ENCODE data around the gene KLF13.
A peak's percentile ranks its signal among the peaks of the same experiment; 100 is the strongest.

The KLF13 gene

DNA sequence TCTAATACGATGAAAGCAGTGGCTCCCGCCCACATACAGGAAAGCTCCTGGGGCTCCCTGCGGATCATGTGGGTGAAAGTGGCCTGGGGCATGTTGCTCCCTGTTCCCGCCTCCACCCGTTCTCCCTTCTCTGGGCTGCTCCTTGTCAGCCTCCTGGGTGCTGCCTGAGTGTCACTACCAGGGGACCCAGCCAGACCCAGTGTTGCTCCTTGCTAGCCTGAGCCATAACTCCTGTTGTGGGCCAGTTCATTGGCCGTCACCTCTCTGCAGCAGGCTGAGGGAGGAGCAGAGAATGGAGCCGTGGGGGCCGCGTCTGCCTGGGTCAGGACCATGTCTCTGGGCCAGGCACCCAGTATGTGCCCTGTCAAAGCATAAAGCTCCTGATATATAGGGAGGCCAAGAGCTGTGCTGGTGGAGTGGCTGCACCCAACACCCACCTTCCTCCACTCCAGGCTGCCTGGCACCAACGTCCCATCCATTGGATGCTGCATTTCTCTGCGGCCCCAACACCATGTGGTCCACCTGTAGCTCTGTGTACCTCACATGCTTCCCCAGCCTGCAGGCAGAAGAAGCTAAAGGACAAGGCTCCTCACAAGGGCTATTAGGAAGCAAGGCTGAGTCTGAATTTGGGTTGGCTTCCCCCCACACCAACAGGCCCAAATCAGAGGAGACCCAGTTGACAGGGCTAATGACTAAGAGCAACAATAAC is 40.5 kb downstream of the KLF13 start:
- no peak for DNase-seq

DNA sequence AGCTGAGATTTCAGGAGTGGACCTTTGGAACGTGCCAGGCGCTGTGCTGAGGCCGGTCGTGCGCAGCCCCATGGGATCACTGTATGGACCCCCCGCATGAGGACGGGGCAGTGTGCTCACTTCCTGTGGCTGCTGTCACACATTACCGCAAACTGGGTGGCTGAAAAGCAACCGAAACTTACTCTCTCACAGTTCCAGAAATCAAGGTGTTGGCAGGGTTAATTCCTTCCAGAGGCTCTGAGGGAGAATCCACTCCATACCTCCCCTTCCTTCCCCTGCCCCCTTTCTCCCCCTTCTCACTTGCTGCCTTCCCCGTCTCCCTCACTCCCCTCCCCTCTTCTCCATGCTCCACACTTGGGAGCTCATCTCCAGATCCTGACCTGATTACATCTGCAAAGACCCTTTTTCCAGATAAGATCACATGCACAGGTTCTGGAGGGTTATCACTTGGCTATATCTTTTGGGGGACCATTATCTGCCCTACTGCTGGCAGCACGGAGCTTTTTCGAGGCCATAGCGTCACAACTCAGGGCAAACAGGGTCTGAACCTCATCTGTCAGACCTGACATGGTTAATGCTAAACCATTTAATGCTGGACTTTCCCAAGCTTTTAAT is 41.2 kb downstream of the KLF13 start:
- no peak for DNase-seq

DNA sequence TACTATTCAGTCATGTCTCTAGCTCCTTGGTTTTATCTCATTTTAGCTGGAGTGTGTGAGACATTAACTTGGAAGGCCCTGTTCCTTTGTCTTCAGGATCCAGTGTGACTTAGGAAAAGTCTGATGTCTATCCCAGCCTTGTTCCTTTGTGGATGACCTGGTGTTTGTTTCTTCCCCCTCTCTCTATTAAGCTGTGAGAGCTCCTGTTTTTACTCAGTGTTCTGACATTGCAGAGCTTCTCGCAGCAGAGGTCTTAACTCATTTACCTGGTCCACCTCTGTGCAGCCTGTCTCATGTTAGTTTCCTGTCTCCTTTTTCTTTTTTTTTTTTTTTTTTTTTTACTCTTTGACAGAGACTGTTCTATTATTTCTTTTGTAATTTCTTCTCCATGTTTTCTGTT is 43.1 kb downstream of the KLF13 start:
- DNase-seq, result no peak

DNA sequence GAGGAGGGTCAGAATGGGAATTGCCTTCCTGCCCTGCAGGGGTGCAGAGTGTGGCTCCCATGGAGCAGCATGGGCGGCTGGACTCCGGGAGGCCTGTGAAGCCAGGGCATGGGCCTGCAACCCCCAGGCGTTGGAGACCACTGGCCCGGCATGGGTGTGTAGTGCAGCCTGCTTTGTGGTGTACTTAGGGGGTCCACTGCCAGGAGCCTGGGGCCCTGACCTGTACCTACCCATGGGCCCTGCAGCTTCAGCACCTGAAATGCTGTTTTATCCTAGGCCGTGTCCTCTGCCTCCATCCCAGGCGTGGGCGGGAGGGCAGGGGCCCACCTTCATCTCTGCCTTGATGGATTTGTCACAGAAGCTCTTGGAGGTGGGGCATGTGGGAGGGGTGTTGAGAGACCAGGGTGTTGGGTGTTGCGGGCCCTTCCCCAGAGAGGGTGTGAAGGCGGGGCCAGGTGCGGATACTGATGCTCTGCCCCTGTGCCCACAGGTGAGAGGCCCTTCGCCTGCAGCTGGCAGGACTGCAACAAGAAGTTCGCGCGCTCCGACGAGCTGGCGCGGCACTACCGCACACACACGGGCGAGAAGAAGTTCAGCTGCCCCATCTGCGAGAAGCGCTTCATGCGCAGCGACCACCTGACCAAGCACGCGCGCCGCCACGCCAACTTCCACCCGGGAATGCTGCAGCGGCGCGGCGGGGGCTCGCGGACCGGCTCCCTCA is 45.0 kb downstream of the KLF13 start:
- DNase-seq, result no peak

DNA sequence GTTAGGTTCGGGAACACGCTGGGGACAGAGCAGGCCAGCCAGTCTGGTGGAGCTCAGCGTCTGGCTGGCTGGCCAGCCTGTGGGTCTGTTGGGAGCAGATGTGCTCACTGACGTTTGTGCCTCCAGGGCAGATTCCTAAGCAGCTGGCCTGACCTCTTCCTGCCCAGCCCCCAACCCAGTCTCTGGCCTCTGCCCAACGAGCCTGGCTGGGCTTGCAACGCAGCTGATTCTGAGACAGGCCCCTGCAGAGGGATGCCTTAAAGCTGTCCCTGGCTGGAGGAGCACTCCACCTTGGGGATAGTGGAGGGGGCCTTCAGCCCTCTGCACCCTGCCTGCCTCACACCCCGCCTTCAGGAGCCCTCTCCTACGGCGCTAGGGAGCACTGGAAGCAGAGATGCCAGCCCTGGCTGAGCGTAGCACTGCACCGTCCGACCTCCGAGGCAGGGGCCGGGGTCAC is 46.0 kb downstream of the KLF13 start:
- DNase-seq, result no peak

DNA sequence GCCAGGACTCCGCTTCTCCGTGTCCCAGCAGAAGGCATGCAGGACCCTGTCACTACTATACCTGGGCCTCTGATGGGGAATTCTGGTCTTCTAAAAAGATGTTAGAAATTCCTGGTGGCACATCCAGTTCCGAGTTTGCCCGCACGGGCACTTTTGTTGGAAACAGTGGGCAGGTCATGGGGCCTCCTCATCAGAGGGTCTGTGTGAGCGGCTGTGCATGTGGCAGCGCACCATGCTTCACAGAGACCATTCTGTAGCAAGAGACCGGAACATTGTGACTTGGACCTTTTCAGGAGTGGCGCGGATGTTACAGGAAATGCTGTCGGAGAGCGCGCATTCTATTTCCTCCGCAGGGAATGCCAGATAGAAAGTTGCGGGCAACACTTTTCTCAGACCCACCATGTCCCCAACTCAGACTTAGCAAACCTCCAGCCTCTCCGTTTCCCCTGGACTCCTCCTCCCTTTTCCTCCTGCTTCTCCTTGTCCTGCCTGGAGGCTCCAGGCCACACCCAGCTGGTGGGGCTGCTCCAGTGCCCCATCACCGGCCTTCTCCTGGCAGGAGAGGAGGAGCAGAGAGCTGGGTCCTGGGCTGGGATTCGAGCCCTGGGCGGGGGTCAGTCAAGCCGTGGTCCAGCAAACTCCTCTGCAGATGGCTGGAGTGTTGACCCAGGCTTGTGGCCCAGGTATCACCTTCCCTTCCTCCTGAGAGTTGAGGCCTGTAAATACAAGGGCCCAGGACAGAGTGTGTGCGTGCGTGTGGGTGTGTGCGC is 46.6 kb downstream of the KLF13 start:
- DNase-seq, result no peak

DNA sequence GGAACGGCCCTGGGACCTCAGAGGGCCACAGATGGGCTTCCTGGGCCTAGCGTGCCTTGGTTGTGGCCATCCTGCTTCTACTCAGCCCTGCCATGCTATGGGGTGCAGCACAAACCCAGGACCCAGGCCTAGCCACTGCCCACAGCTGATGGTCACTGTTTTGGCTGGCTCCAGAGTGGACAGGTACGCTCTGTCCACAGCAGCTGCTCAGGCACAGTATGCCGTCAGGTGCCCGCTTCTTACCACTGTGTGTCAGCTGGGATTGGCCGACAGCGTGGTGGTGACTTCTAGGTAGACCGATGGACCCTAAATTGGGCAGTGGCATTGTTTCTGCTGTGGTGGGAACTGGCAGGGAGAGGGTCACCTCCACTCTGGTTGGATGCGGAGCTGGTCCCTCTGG is 47.3 kb downstream of the KLF13 start:
- no peak for DNase-seq

DNA sequence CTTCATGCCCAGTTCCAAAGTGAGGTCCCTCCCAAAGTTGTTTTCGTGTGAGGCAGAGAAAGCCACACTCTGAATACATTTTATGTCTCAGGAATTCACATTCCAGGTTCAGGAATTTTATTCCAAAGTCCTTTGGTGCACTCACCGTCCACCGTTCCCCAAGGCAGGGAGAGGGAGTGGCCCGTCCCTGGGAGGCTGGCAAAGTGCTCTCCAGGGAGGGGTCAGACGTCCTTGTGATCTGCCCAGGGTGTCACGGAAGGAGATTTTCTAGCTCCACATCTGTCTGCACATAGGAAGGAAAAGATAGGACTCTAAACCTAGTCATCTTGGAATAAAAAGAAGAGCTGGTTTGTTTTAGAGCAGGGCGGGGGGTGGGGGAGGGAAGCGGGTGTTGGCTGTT is 47.9 kb downstream of the KLF13 start:
- no peak for DNase-seq

DNA sequence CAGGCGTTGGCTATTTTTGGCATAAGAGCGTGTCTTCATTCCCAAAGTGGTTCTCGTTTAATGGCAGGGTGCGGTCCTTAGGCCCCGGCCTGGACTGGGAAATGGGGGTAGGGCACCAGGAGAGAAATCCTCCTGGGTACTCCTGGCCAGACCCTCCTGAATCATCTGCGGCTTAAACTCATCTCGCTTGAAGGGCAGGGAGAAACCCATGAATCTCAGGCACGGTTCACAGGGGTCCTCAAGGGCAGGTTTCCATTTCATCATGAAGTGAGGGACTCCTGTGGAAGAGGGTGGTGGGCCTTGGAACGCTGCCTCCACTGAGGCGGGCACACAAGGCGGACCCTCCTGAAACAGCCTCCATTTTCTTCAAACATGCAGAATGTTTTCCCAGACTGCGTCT is 48.4 kb downstream of the KLF13 start:
- DNase-seq, result no peak

DNA sequence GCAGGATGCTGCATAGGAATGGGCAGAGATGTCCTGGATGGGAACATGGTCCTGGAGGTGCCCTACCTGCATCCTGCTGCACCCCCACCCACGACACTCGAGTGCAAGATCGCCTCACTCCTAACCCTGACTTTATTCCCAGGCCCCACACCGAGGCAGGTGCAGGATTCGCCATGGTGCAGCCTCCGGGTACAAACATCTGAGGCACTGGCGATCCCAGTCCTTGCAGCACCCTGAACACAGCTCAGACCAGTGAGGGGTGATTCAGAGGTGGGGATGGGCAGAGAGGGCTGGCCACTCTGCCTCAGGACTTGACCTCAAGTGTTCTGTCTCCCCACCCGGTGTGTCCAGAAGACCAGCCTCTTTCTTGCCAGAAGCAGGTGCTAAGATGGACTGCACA is 49.1 kb downstream of the KLF13 start:
- no peak for DNase-seq

DNA sequence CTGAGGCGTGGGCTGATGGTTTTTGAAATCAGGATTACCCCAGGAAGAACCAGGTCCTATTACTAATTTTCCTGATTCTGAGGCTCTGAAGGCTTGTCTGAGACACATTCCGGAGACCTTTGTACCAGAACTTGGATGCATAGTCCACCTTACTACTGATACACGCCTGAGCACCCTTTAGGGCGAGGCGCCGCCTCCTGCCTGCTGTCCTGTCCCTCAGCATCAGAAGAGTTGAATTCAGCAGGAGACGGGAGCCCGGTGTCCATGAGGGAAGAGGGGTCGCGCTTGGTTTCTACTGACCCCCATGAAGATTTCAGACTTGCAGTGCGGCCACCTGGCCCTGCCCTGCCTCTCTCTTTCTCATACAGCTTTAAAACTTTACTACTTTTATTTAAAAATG is 49.9 kb downstream of the KLF13 start:
- DNase-seq, result no peak

DNA sequence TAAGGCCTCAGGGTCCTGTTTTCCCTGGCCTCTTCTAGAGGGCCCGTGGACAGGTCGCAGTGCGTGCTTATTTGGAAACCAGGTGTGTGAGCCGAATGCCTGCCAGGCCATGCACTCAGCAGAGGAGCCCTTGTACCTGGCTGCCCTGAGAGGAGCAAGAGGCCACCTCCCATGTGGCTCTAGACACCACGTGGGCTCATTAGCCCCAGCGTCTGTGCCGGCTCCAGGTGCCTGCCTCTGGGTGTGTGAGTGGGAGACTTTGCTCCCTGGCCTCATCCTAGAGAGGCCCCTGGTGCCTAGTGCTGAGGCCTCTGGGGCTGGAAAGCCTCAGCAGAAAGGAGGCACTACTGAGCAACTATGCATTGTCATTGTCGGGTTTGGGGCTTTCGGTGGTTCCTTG is 50.4 kb downstream of the KLF13 start:
- no peak for DNase-seq

DNA sequence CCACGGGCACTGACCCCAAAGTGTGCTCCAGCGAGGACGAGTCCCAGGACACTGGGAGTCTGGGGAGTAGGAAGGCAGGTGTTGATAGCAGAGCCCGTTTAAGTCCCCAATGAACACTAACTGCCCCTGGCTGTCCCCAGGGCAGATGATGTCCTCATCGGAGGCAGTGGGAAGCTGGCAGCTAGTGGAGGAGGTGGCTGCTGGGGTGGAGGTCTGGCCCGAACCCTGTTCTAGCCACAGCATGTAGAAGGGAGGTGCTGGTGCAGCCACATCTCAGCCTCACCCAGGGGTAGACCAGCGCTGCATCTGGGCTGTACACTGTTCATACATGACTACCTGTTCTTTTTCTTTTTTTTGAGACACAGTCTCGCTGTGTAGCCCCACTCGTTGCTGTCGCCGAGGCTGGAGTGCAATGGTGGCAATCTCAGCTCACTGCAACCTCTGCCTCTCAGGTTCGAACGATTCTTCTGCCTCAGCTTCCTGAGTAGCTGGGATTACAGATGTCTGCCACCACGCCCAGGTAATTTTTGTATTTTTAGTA is 51.8 kb downstream of the KLF13 start:
- DNase-seq, result no peak

DNA sequence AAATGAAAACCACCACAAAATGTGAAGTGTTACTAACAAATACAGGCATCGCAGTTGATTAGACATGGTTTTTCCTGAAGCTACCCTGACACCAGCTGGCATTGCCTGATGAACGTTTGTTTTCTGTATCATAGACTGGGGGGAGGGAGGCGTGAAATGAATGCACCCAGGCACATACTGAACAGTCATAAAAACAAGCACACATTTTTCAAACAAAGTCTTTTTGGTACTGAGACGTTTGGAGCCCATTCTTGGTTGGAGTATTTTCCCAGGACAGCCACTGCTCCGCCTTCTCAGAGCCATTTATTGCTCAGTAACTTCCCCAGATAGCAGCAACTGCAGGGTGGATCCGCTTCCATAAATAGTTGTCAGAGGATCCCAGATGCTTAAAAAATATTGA is 52.4 kb downstream of the KLF13 start:
- peak; percentile 46 for DNase-seq

DNA sequence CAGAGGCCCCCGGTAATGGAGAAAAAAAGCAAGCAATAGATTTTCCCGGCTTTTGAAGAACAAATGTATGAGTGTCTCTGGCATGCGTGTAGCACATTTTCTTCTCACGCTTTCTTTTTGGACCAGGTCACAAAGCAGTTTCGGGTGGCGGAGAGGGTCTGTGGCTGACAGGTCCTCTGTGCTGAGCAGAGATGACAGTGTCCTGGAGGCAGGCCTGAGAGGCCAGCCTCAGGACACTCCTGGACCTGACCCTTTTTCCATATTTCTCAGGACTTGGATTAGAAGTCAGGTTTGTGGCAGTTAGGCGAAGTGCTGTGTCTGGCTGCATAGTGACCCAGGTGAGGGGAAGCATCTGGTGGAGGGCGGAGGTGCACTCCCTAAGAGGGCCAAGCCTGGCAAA is 52.9 kb downstream of the KLF13 start:
- DNase-seq, result no peak

DNA sequence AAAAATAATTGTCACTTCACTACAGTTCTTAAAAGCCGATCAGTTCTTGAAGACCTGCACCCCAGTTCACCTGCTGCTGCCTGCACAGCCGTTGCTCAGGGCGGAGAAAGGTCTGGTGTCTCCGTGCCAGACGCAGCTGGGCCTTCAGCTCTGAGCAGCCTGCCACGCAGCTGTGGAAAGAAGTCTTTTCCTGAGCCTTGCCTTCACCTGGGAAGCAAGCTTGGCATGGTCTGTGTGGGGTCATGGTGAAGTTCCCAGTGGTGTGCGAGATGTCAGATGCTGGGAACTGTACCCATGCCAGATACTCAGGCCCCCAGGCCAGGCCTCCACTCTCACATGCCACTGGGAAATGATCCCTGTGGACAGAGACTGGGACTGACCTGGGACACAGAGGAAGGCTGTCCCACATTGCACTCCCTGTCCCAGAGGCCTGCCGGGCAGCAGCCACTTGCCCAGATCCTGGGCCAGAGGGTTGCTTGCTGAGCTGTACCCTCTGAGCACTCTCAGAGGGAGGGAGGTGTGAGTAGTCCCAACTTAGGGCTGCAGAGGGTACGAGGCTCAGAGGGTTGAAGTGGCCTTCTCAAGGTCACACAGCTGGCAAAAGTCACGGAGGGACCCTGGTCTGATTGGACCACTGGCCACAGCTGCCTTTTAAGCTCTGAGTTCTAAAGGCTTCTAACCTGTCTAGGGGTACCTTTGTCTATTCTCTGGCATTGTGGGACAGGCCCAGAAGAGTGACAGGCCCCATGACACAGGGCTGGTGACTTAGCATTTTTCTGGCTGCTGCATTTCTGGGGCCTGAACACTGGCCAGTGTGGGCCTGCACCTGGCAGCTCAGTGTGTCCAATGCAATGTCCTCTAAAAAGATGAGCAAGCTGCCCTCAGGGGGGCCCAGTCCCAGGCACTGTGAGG is 55.4 kb downstream of the KLF13 start:
- no peak for DNase-seq

DNA sequence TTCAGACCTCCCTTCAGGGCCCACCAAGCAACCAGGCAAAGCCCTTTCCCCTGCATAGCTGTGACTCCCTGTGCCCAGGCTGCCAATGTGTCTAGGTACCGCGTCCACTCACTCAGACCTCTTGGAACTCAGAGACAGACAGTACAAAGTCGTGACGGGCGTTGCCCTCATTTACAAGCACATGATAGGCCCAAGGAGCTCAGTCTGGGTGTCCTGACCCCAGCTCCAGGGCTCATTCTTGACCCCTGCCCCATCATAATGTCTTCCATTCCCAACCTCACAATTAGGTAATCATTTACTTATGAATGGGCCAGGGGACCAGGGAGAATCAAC is 56.0 kb downstream of the KLF13 start:
- DNase-seq, result no peak

DNA sequence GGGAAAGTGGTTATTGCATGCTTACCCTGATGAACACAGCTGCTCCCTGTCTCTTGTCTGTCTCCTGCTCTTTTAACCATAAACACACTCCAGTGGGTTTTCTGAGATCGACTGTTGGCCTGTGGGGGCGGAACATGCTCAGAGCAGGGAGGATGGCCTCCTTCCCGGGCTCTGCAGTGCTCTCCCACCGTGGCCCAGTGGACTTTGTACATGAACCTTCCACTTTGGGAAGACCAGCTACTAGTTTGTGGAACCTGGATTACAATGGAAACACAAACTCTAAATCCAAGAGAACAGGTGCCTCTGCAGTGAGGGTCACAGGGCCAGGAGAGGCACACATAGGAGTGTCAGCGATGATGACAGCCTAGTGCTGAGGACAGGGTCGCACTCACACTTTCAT is 56.5 kb downstream of the KLF13 start:
- DNase-seq, result no peak

DNA sequence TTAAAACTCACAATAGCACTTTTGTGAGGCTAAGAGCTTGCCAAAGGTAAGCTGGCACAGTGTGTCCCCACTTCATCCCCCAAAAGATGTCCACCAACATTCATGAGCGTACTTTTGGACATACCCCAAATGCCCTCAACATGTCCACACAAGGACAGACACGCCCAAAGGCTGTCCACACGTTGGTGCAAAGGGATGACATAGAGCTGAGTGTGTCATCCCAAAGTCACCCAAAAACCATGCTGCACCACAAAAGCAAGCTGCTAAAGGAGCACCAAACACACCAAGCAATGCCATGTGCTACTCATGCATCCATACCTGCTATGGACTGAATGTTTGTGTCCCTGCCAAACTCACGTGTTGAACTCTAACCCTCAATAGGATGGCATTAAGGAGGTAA is 57.9 kb downstream of the KLF13 start:
- no peak for DNase-seq

DNA sequence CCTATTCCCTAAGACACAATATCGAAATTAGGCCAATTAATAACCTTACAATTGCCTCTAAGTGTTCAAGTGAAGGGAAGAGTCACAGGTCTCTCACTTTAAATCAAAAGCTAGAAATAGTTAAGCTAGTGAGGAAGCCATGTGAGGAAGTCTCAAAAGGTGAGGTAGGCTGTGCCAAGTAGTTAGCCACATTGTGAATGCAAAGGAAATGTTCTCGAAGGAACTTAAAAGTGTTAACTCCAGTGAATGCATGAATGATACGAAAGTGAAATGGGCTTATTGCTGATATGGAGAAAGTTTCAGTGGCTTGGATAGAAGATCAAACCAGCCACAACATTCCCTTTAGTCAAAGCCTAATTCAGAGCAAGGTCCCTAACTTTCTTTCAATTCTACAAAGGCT is 59.1 kb downstream of the KLF13 start:
- DNase-seq, result no peak

DNA sequence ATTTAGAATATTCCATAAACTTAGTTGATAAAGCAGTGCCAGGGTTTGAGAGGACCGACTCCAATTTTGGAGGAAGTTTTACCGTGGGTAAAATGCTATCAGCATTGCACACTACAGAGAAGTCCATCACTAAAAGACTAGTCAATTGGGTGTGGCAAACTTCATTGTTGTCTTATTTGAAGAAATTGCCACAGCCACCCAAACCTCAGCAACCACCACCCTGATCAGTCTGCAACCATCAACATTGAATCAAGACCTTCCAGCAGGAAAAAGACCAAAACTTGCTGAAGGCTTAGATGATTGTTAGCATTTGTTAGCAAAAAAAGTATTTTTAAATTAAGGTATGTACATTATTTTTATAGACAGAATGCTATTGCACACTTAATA is 60.5 kb downstream of the KLF13 start:
- no peak for DNase-seq

DNA sequence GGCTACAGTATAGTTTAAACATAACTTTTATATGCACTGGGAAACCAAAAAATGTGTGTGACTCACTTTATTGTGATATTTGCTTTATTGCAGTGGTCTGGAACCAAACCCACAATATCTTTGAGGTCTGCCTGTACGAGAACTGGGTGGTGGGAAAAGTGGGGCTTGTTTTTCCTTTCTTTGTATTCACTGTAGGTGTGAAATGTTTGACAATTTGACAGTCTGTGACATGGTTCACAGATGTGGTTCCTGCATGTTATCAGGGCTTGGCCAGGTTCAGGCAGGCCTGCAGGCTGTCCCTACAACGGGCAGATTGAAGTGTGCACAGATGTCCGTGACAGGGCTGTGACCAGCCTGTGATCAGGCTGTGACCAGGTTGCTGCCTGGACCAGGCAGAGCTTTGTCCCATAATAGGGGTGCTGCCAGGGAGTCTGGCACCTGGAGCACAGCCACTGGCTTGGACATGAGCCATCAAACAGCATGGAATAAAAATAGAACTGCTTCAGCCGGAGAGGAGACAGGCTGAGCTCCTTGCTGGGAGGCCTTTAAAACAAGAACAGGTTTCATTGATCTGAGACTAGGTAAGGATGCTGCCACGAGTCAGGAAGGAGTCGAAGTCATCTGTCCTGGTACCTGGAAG is 61.0 kb downstream of the KLF13 start:
- DNase-seq, result peak; percentile 12

All from NCI-H1694 treated with DMSO at 0.1 percent for 48 hours (cell line).